GM19395 (cell line): ENCODE data around the gene PLVAP.

Experiments used
- ATAC-seq: cut with Tn5 transposase; IDR thresholded peaks from one replicate; pipeline ENCODE4 v1.9.1; 2021; ENCODE audit warnings: mild to moderate bottlenecking, moderate library complexity; ENCODE audit not compliant: unreplicated experiment

Gene PLVAP

DNA sequence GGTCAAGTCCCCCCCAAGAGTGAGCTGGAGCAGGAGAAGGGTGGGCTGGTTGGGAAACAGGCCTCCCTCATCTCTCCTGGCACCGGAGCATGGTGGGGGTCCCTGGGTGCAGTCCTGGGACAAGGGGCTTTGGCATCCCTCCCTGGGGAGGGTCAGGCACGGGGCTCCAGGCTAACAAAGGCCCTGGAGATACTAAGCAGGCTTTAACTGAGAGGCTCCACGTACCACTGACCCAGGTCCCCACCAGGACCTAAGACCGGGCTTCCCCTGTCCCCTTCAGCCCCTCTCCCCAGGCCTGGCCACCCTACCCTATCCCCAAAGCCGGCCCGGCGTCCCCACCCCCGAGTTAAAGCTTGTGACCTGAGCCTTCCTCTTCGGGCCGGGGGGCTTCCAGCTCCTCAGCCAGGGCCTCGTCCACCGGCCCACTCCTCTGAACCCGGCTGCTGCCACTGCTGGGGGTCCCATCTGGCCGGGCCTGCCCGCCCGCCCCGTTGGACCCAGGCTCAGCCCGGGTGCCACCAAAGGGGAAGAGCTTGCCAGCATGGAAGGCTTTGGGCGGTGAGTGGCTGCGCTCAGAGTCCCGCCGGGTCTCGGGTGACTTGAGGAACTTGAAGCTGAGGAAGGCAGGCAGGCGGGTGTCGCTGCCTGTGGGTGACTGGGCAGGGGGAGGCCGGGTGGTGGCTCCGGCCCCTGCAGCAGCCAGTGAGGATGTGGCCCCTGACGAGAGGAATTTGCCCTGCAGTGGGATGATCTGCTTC, 52.6 kb downstream of the PLVAP start:
- no peak for ATAC-seq

DNA sequence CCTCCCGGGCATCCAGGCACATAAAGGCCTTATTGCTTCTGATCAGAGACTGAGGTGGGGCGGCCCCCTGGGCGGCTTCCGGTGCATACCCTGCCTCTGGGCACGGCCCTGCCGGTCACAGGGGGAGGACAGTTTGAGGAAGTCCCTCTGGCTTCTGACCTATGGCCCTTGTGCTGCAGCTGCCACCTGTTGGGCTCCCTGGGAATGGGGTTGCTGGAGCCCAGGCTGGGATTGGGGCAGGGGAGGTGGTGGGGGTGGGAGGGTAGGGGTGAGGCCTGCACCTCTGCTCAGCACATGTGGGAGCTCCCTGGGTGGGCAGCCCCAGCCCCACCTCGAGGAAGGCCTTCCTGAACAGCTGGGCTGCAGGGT, 53.2 kb downstream of the PLVAP start:
- no peak for ATAC-seq

DNA sequence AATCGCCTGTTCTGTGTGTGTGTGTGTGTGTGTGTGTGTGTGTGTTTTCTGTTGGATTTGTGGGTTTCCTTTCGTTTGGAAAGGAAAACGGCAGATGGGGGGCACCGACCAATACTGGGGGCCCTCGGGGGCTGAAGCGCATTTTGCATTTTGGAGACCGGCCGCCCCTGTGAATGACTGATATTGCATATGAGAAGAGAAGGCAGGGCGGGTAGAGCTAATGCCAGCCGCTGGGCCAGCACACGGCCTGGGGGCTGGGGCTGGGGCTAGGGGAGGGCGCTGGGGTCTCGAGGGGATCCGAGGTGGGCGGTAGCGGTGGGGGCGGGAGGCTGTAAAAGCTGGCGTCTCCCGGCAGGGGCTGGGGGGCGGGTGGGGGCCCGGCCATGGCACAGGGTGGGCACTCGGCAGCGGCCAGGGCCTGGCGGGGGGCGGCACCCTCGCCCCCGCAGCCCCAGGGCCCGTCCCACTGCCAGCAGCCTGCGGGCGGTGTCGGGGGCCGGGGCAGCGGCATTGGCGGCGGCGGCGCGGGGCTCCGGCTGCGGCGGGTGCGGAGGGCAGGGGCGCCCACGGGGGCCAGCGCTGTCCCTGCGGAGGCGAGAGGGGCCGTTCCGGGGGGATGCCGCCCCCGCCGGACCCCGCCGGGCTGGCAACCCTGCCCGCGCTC, 53.7 kb downstream of the PLVAP start:
- ATAC-seq = no peak

DNA sequence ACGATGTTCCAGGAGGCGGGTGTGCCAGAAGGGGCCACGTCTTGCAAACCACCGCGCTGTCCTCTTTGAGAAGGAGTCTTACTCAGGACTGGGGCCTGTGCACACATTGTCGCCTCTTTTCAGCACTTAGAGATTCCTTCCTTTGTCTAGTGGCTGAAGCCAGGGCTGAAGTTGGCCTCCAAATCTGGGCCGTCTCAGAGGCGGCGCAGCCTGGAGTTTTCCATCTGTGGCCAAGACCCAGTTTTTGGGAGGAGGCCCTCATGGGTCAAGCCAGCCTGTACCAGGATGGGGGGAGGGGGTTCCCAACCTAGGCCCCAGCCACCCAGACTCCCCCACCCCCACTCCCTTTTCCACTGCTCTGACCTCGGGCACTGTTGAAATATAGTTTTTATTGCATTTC, 54.3 kb downstream of the PLVAP start:
- no peak for ATAC-seq

DNA sequence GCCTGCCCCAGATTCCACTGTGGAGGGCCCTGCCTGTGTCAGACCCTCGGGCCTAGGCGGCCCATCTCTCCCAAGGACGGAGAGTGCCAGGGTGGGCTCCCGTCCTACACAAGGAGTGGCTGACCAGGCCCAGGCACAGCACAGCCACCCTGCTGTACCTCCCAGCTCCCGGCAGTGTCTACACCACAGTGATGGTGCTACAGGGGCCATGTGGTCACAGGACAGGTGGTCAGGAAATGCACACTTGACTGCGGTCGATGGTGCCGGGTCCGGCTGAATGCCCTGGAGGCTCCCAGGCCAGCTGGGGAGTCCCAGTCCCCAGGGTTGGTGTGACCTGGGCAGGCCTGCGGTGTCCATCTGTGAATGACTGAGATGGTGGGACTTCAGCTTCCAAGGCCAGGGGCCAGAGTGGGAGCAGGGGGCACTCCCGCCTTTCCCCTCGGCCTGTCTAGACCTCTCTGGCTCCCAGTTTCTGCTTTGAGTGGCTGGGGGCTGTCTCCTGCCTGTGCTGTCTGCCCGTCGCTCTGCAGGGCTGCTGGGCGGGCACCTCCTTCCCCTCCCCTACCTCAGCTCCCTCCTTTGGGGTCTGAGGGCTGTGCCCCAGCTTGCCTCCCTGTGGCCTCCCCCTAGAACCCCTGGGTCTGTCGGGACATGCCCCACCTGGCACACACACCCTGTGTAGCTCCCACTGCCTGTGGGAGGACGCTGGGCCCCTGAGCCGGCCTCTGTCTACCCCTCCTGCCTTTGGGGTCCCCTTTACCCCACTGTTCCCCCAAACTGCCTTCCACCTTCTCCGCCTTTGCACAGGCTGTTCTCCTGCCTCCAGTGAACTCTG, 55.3 kb downstream of the PLVAP start:
- ATAC-seq = no peak

DNA sequence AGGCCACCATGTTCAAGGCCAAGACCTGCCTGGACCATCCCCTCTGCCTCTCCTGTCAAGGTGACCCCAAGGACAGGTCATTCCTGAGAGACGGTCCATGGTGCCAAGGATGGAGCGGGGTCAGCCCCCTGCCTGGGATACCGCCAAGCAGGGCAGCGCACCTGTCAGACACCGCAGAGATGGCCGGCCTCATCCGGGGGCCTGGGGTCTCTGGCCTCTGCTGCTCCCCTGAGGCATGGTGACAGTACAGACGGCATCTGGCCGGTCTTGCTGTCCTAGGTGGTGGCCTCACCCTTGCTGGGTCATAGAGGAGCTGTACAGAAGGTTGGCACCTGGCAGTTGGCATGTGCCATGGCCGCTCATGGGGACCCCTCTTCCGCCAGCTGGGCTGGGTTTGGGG, 56.7 kb downstream of the PLVAP start:
- no peak for ATAC-seq

DNA sequence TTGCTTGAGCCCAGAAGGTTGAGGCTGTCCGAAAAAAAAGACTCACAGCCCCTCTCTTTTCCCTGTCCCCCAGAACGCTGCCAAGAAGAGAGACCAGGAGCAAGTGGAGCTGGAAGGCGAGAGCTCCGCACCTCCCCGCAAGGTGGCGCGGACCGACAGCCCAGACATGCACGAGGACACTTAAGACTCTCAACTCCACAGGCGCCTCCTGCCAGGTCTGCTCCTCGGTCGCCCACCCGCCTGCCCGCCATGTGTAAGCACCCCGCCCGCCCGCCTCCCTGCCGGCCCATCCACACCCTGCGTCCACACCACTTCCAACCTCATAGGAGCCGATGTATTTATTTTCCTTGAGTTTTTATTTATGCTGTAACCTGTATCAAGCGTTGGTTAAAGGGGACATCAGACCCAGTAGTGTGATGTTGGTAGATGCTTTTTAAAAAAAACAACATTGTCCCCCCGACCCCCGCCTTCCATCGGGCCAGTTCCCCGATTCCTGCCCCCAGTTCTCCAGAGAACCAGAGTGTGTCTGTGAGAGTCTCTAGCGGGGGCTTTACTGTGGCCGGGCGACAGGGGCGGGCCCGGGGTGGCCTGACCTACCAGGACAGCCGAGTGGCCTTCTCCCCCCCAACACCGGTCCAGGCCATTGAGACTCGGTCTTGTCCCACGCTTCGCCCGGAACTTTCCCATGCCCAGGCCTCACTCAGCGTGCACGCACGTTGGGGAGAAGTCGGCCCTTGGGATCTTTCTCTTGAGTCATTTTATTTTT, 57.5 kb downstream of the PLVAP start:
- ATAC-seq = no peak

DNA sequence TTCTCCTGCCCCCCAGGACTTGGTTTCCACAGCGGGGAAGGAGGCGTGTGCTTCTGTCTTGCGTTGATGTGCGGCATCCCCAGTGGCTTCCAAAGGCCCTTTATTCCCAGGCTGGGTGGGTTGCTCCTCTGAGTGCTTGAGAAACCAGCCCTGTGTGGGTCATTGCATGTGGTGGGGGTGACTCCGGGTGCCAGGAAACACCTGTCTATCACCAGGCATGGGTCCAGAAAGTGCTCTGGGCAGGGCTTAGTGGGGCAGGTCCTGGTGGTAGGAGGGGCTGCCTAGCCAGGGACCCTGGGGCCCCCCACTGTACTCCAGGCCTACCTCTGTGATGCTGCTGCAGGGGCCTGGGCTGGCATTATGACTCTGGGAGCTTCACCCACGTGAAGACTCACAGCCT, 58.2 kb downstream of the PLVAP start:
- ATAC-seq = no peak

DNA sequence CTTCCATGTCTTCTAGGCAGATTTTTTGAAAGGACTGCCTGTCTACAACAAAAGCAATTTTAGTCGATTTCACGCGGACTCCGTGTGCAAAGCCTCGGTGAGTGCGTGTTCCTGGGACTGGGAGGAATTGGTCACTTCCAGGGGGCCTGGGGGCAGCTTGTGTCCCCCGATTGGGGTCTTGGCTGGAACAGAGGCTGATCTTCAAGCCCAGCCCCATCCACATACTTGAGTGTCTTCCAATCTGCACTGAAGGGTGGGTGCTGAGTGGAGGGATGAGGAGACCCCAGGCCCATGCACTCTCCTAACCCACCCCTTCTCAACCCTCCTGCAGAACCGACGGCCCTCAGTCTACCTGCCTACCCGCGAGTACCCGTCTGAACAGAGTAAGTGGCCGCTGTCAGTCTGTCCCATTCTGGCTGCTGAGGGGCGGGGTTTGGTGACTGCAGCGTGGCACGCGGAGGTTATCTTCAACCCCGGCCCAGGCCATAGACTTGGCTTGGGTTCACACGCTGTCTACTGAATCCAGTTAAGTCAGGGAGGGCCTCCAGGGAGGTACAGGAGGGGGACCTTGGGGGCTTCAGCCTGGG, 63.0 kb downstream of the PLVAP start:
- ATAC-seq = no peak

DNA sequence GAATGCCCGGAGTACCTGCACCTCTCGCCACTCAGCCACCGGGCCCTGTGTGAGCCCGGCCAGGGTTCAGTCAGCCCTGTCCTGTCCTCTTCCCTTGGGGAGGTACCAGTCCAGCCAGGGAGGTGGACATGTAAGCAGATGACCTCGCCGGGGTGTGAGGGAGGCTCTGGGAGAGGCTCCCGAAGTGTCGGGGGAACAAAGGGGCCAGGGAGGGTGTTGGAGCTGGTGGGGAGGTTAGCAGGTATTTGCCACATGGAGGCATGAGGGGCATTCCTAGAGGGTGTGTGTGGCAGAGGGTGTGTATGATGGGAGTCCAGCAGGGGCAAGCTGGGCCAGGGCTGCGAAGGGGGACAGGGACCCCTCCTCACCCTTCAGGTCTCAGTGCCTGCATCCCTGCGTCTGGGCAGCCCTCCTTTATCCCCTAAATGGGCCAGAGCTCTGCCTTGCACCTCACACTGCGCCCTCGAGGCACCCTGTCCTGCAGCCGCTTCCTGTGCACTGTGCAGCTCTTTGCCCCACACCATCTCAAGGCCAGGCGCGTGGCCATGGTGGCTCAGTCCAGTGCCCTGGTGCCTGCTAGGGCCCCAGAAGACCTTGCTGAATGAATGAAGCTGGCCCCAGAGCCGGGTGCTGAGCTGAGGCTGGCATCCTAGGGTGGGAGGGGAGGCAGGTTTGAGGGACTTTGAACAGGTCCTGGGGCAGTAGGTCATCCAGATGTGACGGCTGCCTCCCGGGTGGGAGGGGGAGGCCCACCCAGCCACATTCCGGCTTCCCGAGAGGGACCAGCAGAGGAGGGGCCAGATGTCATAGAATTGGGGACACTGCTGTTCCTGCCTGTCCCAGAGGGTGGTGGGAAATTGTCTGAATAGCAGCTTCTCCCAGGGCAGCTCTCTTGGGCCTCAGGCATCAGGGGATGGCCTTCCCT, 64.7 kb downstream of the PLVAP start:
- ATAC-seq = no peak

DNA sequence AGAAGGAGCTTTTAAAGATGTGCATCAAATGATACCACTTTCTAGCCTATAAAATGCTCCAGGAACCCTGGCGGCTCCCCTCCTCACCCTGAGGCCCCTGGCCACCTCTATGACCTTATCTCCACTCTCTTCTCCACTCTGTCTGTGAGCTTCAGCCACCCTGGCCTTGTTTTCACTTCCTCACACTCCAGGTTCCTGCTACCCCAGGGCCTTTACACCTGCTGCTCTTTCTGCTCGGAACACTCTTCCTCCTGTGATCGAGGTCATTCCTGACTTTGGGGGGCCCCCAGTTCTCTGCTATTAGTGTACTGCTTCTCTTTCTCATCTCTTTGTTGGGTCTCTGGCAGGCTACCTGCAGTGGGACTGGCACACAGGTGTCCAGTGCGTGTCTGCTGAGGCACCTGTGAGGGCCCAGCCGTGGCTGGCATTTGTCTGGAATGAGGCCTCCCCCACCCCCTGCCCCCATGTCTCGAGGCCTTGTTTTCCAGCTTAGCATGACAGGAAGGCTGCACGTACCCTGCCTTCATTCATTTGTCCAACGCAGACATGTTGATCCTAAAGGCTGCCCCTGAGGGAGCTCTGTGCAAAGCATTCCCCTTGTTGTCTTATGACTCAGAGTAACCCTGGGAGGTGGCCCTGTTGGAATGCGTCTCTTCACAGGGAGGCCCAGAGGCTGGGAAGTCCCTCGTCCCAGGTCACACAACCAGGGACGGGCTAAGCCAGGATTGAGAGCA, 65.5 kb downstream of the PLVAP start:
- no peak for ATAC-seq

DNA sequence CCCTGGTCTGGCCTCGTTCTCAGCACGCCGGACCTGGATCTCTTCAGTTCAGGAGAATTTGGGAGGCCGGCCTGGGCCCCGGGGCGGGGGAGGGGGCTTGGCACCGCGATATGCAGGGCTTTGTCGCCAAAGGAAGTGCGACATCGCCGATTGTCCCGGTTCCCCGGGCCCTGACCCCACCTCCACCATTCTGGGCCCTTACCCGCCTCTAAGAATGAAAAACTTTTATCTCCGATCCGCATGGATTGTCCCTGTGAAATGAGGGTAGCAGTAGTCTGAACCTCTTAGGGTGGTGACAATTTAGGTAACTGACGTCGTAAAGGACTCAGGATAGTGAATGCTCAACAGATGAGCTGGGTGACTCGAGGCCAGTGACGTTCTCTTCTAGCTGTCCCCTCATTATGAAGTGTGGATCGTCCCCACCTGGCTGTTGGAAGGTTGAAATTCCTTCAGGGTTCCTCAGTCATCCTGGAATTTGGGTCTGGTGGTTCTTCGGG, 67.1 kb downstream of the PLVAP start:
- no peak for ATAC-seq

DNA sequence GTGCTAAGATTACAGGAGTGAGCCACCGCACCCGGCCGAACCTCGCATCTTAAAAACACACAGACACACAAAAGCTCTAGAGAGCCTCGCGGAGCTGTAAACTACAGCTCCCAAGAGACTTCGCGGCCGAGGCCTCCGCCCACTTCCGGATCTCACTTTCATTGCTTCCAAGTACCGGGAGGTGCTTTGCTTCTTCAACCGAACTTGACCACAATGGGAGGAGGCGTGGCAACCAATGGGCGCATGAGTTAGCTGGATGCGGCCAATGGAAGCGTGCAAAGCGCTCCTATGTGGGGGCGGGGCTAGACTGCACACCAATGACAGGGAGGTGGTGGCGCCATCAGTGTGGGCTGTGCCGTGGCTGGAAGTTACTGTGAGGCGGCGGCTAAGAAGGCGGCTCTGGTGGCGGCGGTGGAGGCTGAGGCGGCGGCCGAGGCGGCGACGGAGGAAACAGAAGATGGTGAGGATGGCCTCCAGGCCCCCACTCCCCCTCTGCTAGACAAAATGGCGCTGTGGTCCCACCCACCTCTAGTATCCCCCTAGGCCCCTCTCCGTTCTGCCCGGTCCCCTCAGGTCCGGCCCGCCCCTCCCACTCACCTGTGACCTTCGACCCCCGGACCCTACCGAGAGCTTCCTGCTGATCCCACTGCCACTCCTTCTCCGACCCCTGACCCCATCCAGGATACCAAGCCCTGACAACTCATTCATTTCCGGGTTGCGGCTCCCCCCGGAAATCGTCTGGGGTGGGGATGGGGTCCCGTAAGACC, 67.8 kb downstream of the PLVAP start, which contains the start of gene DDA1:
DDA1 (plus strand) TSS at position 366 of the 767 bp plus-strand sequence; CDS start at position 458, 92 bp downstream.
- peak; percentile 58 for ATAC-seq

DNA sequence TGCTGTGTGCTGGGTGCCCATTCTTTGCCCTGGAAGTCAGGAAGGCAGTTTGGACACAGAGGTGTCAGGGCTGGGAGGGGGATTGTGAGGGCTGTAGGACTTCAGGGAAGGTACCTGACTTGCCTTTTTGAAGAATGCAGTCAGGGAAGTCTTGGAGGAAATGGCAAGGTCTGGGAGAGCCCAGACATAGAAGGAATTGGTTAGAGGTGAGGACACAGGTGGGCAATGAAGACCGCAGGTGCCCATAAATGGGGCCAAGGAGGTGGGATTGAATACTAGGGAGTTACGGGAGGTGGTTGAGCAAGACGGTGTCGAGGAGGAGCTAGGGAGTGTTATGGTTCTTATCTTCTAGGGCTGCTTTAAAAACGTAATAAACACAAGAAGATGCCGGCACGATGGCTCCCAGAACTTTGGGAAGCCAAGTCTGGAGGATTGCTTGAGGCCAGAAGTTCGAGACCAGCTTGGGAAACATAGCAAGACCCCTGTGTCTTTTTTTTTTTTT, 69.2 kb downstream of the PLVAP start:
- no peak for ATAC-seq

DNA sequence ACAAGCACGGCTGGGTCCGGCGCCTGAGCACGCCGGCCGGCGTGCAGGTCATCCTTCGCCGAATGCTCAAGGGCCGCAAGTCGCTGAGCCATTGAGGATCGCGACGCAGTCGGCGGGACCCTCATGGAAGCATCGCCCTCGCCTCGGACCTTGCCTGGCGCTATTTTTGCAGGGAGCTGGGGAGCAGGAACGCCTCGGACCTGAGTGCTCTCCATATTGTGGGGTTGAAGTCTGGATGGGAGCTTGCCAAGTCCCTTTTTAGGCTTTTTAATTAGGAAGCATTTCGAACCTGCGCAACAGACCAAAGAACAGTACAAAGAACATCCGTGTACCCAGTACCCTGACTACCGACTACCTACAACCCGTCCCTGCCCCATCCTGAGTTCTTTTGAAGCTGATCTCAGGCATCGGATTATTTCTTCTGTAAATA, 70.8 kb downstream of the PLVAP start:
- no peak for ATAC-seq

DNA sequence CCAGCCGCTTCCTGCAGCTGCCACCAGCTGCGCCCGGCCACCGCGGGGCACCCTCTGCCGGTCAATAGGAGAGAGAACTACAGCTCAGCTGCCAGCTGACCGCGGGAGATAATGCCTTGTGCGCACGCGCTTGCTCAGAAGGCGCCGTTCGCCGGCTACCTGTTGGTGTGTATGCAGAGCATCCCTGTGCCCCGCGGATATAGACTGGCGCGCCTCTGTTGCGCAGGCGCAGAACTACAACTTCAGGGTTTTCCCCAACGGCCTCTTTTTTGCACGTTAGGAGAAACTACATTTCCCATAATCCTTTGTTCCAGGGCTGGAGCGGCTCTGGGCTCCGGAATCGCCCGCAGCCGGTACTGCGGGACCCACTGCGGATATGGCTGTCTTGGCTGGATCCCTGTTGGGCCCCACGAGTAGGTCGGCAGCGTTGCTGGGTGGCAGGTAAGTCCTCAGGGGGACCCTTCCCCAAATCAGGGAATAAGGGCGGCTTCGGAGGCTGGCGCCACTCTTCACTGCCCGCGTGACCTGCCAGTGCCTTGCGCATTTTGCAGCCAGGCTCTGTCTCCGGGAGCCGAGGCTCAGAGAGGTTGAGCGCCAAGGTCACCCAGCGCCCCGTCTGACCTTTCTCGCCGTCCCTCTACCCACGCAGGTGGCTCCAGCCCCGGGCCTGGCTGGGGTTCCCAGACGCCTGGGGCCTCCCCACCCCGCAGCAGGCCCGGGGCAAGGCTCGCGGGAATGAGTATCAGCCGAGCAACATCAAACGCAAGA, 71.4 kb downstream of the PLVAP start, which contains the start of gene MRPL34:
MRPL34 (plus strand) TSS at position 356 of the 768 bp plus-strand sequence; CDS start at position 377, 21 bp downstream.
- peak; percentile 60 for ATAC-seq

DNA sequence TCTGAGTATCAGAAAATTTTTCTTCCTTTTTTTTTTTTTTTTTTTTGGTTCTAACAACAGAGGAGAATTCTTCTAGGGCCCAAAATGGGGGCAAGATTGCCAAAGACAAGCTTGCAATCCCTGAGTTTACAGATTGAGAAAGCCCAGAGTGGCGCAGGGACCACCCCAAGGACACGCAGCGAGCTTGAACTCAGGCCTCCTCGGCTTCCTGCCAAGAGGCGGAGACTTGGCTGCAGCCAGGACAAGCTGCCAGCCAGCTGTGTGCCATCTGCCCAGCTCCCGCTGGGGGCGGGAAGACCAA, 72.0 kb downstream of the PLVAP start:
- no peak for ATAC-seq
